Breast epithelium (tissue), 3 donors: ENCODE measurements around the gene DPP8.

Experiments
- POLR2A ChIP-seq: fragments of 450-650 bp; IDR thresholded peaks from one replicate; pipeline ENCODE4 v1.6.1; 2016; ENCODE audit warnings: antibody characterized with exemption, mild to moderate bottlenecking, moderate library complexity
- POLR2AphosphoS5 ChIP-seq, 3 donors: sonication (generic); formaldehyde crosslinking; IDR thresholded peaks; one replicate each; pipeline ENCODE4 v1.6.1; 2017; ENCODE audit warnings: antibody characterized with exemption in 3 of 3
- TF ChIP-seq, protein P1 (sequence below), 3 donors: fragments of 450-650 bp; IDR thresholded peaks; one replicate each; pipeline ENCODE4 v1.5.1; 2016 to 2017; ENCODE audit warnings: antibody characterized with exemption in 3 of 3, mild to moderate bottlenecking in 3 of 3, moderate library complexity in 3 of 3

DNA sequence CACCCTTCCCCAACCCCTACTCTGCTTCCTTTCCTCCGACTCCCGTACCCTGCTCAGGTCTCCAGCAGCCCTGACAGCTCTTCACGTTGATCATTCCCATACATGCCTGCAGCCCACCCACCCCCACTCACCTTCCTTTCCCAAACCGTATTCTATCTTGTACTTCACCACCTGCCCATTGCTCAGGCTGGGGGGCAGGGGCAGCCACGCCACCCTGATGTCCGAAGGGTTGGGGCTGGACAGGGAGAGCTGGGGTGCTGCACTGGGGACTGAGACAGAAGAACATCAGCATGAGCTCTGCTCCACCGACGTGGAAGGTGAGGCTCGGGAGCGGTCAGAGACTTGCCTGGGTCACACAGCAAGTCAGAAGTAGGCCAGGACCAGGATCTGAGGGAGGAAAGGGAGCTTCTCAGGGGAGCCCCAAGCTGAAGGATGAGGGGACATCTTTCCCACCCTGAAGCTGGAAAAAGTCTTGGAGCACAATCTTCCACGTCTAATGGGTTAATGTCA lies 123.2 kb downstream of the DPP8 start:
- TF ChIP-seq, protein P1, sequence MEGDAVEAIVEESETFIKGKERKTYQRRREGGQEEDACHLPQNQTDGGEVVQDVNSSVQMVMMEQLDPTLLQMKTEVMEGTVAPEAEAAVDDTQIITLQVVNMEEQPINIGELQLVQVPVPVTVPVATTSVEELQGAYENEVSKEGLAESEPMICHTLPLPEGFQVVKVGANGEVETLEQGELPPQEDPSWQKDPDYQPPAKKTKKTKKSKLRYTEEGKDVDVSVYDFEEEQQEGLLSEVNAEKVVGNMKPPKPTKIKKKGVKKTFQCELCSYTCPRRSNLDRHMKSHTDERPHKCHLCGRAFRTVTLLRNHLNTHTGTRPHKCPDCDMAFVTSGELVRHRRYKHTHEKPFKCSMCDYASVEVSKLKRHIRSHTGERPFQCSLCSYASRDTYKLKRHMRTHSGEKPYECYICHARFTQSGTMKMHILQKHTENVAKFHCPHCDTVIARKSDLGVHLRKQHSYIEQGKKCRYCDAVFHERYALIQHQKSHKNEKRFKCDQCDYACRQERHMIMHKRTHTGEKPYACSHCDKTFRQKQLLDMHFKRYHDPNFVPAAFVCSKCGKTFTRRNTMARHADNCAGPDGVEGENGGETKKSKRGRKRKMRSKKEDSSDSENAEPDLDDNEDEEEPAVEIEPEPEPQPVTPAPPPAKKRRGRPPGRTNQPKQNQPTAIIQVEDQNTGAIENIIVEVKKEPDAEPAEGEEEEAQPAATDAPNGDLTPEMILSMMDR (IDR thresholded peaks at IDR 0.05): no peak
- TF ChIP-seq POLR2A: no peak
- TF ChIP-seq POLR2AphosphoS5 (IDR thresholded peaks at IDR 0.05): no peak
